DOHH2 (cell line): ENCODE results near the gene AKAP14.

Experiments
- EZH2phosphoT487 ChIP-seq: fragments of 200-600 bp; sonication (generic); IDR thresholded peaks from 2 replicates; pipeline ENCODE4 v1.6.1; 2017; ENCODE audit warnings: borderline replicate concordance, mild to moderate bottlenecking, antibody characterized with exemption, low read length, moderate library complexity, mixed read lengths
- TF ChIP-seq, protein P1 (sequence below): fragments of 200-600 bp; sonication (generic); IDR thresholded peaks from one replicate; pipeline ENCODE4 v1.5.1; 2014; ENCODE audit warnings: antibody characterized with exemption, mild to moderate bottlenecking, low read depth, low read length; ENCODE audit not compliant: poor library complexity, severe bottlenecking

DNA sequence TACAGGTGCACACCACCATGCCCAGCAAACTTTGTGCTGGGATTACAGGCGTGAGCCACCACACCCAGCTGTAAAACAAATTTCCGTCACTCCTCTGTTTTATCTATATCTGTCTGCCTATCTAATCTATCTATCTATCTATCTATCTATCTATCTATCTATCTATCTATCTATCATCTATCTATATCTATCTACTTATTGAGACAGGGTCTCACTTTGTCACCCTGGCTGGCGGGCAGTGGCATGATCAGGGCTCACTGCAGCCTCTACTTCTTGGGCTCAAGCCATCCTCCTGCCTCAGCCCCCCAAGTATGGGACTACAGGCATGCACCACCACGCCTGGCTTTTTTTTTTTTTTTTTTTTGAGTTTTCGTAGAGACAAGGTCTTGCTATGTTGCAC, 20.6 kb downstream of the AKAP14 start:
- TF ChIP-seq, protein P1, sequence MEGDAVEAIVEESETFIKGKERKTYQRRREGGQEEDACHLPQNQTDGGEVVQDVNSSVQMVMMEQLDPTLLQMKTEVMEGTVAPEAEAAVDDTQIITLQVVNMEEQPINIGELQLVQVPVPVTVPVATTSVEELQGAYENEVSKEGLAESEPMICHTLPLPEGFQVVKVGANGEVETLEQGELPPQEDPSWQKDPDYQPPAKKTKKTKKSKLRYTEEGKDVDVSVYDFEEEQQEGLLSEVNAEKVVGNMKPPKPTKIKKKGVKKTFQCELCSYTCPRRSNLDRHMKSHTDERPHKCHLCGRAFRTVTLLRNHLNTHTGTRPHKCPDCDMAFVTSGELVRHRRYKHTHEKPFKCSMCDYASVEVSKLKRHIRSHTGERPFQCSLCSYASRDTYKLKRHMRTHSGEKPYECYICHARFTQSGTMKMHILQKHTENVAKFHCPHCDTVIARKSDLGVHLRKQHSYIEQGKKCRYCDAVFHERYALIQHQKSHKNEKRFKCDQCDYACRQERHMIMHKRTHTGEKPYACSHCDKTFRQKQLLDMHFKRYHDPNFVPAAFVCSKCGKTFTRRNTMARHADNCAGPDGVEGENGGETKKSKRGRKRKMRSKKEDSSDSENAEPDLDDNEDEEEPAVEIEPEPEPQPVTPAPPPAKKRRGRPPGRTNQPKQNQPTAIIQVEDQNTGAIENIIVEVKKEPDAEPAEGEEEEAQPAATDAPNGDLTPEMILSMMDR, result no peak
- TF ChIP-seq EZH2phosphoT487, result no peak
